Activated T-cell treated with anti-CD3 and anti-CD28 coated beads for 24 hours (primary cell): Measurements from ENCODE around the gene PDE6G.

Source experiments
- DNase-seq: peaks from one replicate; pipeline ENCODE4 v3.0.0-alpha.2; 2020; ENCODE audit warnings: low read depth

PDE6G gene

GRCh38 chr17:81656118-81656743, at the start of gene PDE6G:
Gene PDE6G (minus strand): TSS chr17:81656542. CDS start chr17:81653305, 3,237 bp downstream.
- DNase-seq: no peak

GRCh38 chr17:81705518-81706231, 49.3 kb upstream of the PDE6G start:
- no peak for DNase-seq

- DNase-seq: no peak
Observed at GRCh38 chr17:81703747-81704654, 47.7 kb upstream of the PDE6G start.

GRCh38 chr17:81702934-81703746, 46.8 kb upstream of the PDE6G start, which contains the start of gene MRPL12:
Gene MRPL12 (plus strand): TSS chr17:81703367. CDS start chr17:81703502, 135 bp downstream.
- DNase-seq: peak; percentile 88

GRCh38 chr17:81701288-81702071, 45.1 kb upstream of the PDE6G start:
- no peak for DNase-seq

GRCh38 chr17:81700353-81701287, 44.3 kb upstream of the PDE6G start:
- DNase-seq: no peak

- no peak for DNase-seq
Observed at GRCh38 chr17:81697261-81698044, 41.1 kb upstream of the PDE6G start.

GRCh38 chr17:81696218-81696941, 40.0 kb upstream of the PDE6G start:
- no peak for DNase-seq

GRCh38 chr17:81695801-81696200, 39.5 kb upstream of the PDE6G start:
- DNase-seq: no peak

GRCh38 chr17:81695211-81695610, 38.9 kb upstream of the PDE6G start:
- DNase-seq: no peak

GRCh38 chr17:81694810-81695209, 38.5 kb upstream of the PDE6G start:
- DNase-seq: no peak

- DNase-seq: no peak
Observed at GRCh38 chr17:81693509-81694210, 37.3 kb upstream of the PDE6G start.

GRCh38 chr17:81691608-81692007, 35.3 kb upstream of the PDE6G start:
- no peak for DNase-seq

GRCh38 chr17:81691196-81691595, 34.9 kb upstream of the PDE6G start:
- no peak for DNase-seq

- no peak for DNase-seq
Observed at GRCh38 chr17:81690549-81690948, 34.2 kb upstream of the PDE6G start.

- no peak for DNase-seq
Observed at GRCh38 chr17:81690066-81690465, 33.7 kb upstream of the PDE6G start.

- DNase-seq: no peak
Observed at GRCh38 chr17:81688616-81689015, 32.3 kb upstream of the PDE6G start.
